Measurements from ENCODE around the gene COPS7B. TPM values are rescaled to one million over a fixed set of nuclear protein-coding genes. Genes with fewer than 3 reads are reported as not detected.
A peak's percentile ranks its signal among the peaks of the same experiment; 100 is the strongest.

The COPS7B gene
- total and polyA plus RNA-seq, 2 donors (not counting 1 experiment from before 2014, with no cell fraction given), result 17.7 to 39.5 TPM

DNA sequence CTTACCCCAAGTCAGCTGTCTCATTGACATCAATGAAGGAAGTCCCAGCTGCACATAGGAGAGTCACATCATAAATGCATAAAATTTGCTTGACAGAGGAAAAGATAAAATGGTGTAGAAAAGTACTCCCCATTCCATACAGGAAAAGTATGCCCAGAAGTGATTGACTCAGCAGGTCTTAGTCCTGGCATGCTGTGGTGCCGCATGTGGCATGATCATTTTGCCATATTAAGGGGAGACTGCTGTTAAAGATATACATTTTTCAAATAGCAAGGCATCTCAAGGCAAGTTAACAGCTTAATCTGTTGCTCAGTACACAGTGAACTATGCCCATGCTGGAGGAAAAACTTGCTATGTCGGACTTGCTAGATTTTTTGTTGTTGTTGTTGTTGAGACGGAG, 8.1 kb downstream of the COPS7B start:
- no peaks in the 10 kb centered on the region for H4K20me1 ChIP-seq (ENCODE audit: control insufficient read depth, extremely low read depth, insufficient read depth, low read length)

GRCh38 chr2:231795525-231796327, 9.5 kb downstream of the COPS7B start:
- no peaks in the 10 kb centered on the region for H4K20me1 ChIP-seq (ENCODE audit: control insufficient read depth, extremely low read depth, insufficient read depth, low read length)
- peaks cover 14% of the 10 kb centered on the region for H3K36me3 ChIP-seq (ENCODE audit: control insufficient read depth, insufficient read depth, low read length)
- H3K27me3 ChIP-seq (ENCODE audit: control insufficient read depth, insufficient read depth, low read length), result no peaks in the 10 kb centered on the region
- H3K9me3 ChIP-seq (ENCODE audit: control insufficient read depth, insufficient read depth, low read depth, low read length), result no peaks in the 10 kb centered on the region
- peaks cover 2% of the 10 kb centered on the region for H3K4me1 ChIP-seq (ENCODE audit: control insufficient read depth, extremely low read depth, insufficient read depth, low read length)
- no peak overlapping the region for H3K9ac ChIP-seq (ENCODE audit: insufficient read depth, low read length)
- no peak overlapping the region for H3K4me2 ChIP-seq (ENCODE audit: extremely low read depth, insufficient read depth, low read length)
- H3K4me3 ChIP-seq (replicated peaks in 1 of 4; ENCODE audit: control extremely low read depth in 1 of 4, insufficient read depth in 1 of 4, low read depth in 3 of 4, low read length in 4 of 4), result no peak overlapping the region
- no peak overlapping the region for H2AFZ ChIP-seq (ENCODE audit: low read length)
- peaks cover 3% of the 10 kb centered on the region for H3K79me2 ChIP-seq (ENCODE audit: control insufficient read depth, insufficient read depth, low read length)
- TF ChIP-seq, protein P1, sequence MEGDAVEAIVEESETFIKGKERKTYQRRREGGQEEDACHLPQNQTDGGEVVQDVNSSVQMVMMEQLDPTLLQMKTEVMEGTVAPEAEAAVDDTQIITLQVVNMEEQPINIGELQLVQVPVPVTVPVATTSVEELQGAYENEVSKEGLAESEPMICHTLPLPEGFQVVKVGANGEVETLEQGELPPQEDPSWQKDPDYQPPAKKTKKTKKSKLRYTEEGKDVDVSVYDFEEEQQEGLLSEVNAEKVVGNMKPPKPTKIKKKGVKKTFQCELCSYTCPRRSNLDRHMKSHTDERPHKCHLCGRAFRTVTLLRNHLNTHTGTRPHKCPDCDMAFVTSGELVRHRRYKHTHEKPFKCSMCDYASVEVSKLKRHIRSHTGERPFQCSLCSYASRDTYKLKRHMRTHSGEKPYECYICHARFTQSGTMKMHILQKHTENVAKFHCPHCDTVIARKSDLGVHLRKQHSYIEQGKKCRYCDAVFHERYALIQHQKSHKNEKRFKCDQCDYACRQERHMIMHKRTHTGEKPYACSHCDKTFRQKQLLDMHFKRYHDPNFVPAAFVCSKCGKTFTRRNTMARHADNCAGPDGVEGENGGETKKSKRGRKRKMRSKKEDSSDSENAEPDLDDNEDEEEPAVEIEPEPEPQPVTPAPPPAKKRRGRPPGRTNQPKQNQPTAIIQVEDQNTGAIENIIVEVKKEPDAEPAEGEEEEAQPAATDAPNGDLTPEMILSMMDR (conservative IDR thresholded peaks at IDR 0.05 in 1 of 2, IDR thresholded peaks at IDR 0.05 in 1 of 2; ENCODE audit: low read depth in 1 of 2, low read length in 2 of 2), result peak; percentile 20 to 34
- no peak for TF ChIP-seq EZH2 (IDR thresholded peaks at IDR 0.05; ENCODE audit: low read length, missing control alignments)
- peak; percentile 56 to 69 for DNase-seq (ENCODE audit: low read depth in 2 of 2)
- H3K27ac ChIP-seq (ENCODE audit: insufficient read depth, low read length), result peak overlapping the region; percentile 10

More for the DNA sequence above, 8.1 kb downstream of the COPS7B start:
- Histone ChIP-seq H3K4me3 (replicated peaks in 1 of 4; ENCODE audit: control extremely low read depth in 1 of 4, insufficient read depth in 1 of 4, low read depth in 3 of 4, low read length in 4 of 4) (no peak overlapping the region), H3K27ac (ENCODE audit: insufficient read depth, low read length) (no peak overlapping the region), H2AFZ (ENCODE audit: low read length) (no peak overlapping the region), H3K36me3 (ENCODE audit: control insufficient read depth, insufficient read depth, low read length) (peaks cover 13% of the 10 kb centered on the region), H3K27me3 (ENCODE audit: control insufficient read depth, insufficient read depth, low read length) (no peaks in the 10 kb centered on the region), H3K9me3 (ENCODE audit: control insufficient read depth, insufficient read depth, low read depth, low read length) (no peaks in the 10 kb centered on the region), H3K9ac (ENCODE audit: insufficient read depth, low read length) (no peak overlapping the region), H3K4me1 (ENCODE audit: control insufficient read depth, extremely low read depth, insufficient read depth, low read length) (peaks cover 2% of the 10 kb centered on the region), H3K4me2 (ENCODE audit: extremely low read depth, insufficient read depth, low read length) (no peak overlapping the region), H3K79me2 (ENCODE audit: control insufficient read depth, insufficient read depth, low read length) (peaks cover 11% of the 10 kb centered on the region)
- DNase-seq (ENCODE audit: low read depth in 2 of 2), result no peak
- TF ChIP-seq, protein P1 (conservative IDR thresholded peaks at IDR 0.05 in 1 of 2, IDR thresholded peaks at IDR 0.05 in 1 of 2; ENCODE audit: low read depth in 1 of 2, low read length in 2 of 2), result no peak
- no peak for TF ChIP-seq EZH2 (IDR thresholded peaks at IDR 0.05; ENCODE audit: low read length, missing control alignments)

DNA sequence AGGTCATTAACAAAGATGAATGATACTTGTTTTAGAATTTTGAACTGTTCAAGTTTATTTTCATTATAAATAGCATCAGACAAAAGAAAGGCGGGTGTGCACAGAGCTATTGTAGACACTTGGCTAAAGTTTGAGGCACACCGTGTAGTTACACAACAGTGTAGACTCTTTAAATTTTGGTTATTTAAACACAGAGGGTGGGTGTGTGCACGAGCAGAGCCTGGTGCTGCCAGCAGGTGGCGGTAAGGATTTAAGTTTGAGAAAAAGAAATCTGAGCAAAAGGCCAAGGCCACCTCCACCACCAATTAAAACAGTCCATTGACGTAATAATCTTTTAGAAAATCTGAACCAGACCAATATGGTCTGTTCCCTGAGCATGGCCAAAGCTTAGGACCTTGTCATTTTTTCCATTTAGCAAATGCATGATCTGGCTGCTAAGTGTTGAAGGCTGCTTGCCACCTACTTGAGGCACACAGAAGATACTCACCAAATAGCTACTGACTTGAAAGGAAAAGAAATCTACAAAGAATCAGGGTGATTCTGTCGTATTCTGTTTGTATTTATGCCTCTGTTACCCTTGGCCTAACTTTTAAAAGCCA, 14.3 kb downstream of the COPS7B start:
- H3K9ac ChIP-seq (ENCODE audit: insufficient read depth, low read length), result no peak overlapping the region
- peaks cover 10% of the 10 kb centered on the region for H3K36me3 ChIP-seq (ENCODE audit: control insufficient read depth, insufficient read depth, low read length)
- H2AFZ ChIP-seq (ENCODE audit: low read length), result no peak overlapping the region
- TF ChIP-seq EZH2 (IDR thresholded peaks at IDR 0.05; ENCODE audit: low read length, missing control alignments), result no peak
- TF ChIP-seq, protein P1 (conservative IDR thresholded peaks at IDR 0.05 in 1 of 2, IDR thresholded peaks at IDR 0.05 in 1 of 2; ENCODE audit: low read depth in 1 of 2, low read length in 2 of 2), result peak; percentile 54 to 78
- no peak overlapping the region for H3K4me3 ChIP-seq (replicated peaks in 1 of 4; ENCODE audit: control extremely low read depth in 1 of 4, insufficient read depth in 1 of 4, low read depth in 3 of 4, low read length in 4 of 4)
- no peaks in the 10 kb centered on the region for H3K9me3 ChIP-seq (ENCODE audit: control insufficient read depth, insufficient read depth, low read depth, low read length)
- peaks cover 2% of the 10 kb centered on the region for H3K4me1 ChIP-seq (ENCODE audit: control insufficient read depth, extremely low read depth, insufficient read depth, low read length)
- H4K20me1 ChIP-seq (ENCODE audit: control insufficient read depth, extremely low read depth, insufficient read depth, low read length), result no peaks in the 10 kb centered on the region
- H3K4me2 ChIP-seq (ENCODE audit: extremely low read depth, insufficient read depth, low read length), result no peak overlapping the region
- H3K27ac ChIP-seq (ENCODE audit: insufficient read depth, low read length), result no peak overlapping the region
- no peaks in the 10 kb centered on the region for H3K27me3 ChIP-seq (ENCODE audit: control insufficient read depth, insufficient read depth, low read length)
- DNase-seq (ENCODE audit: low read depth in 2 of 2), result peak; percentile 17 to 39
- H3K79me2 ChIP-seq (ENCODE audit: control insufficient read depth, insufficient read depth, low read length), result no peaks in the 10 kb centered on the region
